Dermis blood vessel endothelial cell (primary cell): ENCODE data around the gene CTIF. TPM values are rescaled to one million over a fixed set of nuclear protein-coding genes. Genes with fewer than 3 reads are reported as not detected.

Source experiments
- DNase-seq: peaks from one replicate; pipeline ENCODE4 v3.0.0; 2010
- total RNA-seq: library from RNA; depleted of rRNA; stranded (reverse); fragments of >200 nt; gene quantifications from 2 replicates; pipeline ENCODE4 v1.2.3, GENCODE V29; 2014

CTIF gene
- total RNA-seq, 1 donor from 2014 or later, result 18.0 TPM

GRCh38 chr18:48791636-48792105, 252.8 kb downstream of the CTIF start:
- DNase-seq, result no peak

GRCh38 chr18:48792141-48792540, 253.3 kb downstream of the CTIF start:
- no peak for DNase-seq

DNA sequence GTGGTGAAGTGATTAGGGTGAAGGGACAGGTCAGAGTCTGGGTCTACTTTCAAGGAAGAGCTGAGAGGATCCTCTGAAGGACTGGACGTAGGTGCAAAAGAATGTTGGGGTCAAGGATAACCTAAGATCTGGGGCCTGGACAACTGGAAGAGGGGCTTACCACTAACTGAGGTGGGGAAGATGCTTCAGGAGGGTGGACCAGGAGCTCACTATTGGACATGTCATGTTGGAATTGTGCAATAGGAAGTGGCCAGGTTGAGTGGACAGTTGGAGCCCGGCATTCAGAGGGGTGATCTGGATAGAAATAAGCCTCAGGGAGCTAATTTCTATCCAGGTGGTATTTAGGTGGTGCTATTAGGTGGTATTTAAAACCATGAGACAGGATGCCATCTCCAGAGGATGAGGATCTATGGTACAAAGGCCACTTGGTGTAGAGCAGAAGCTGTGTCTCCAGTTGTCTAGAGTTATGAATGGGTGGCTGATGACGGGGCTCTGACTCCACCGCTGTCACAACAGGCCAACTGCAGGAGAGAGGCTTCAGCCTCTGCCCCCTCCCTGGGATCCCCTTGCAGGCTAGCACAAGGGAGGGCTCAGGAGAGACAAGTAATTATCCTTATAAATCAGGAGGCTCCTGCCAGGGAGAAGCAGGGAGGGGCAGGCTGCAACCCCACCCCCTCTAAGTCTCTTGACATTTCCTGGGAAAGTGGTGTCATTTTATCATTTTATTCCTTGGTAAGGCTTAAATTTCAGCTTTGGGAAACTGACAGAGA, 254.0 kb downstream of the CTIF start:
- no peak for DNase-seq

DNA sequence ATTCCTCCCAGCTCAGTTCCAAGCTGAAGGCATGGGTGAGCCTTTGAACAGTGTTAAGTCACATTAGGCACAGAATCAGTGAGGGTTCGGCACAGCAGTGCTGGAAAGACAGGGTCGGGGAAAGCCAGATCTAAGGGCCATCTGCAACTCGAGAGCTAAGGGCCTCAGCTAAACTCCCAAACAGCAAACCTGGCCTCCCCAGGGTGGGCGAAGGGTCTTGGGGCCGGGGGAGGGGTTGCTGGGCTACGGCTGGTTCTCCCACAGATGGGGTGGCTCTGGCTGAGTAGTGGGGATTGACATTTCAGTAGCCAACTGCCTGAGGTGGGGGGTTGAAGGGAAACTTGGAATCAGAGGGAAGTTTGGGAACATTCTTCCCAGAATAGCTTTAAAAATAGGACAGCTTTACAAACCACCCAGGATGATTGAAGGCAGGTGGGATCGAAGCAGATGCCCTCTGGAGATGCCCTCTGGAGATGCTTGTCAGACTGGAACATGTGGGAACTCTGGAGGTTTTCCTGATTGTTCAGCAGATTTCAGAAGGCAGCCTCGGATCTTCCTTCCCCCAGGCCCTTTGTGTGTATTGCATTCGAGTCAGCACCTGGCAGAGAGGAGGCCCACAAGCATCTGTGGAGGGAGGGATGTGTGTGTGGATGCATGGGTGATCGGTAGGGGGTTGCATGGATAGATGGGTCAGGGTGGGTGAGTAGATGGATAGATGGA, 255.6 kb downstream of the CTIF start:
- no peak for DNase-seq

DNA sequence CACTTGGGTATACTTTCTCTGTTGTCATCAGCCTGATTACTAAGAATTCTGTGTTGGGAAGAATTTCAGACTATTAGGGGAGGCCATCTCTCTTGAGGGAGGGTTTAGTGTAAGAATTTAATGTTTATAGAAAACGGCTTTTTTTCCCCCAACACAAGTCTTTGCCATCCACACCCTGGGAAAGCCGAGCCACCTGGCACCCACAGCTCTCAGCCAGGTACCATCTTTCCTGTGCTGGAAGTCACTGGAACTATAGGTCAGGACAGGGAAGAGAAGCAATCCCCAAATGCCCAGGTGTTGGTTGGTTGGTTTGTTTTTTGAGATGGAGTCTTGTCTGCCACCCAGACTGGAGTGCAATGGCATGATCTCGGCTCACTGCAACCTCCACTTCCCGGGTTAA, 256.9 kb downstream of the CTIF start:
- no peak for DNase-seq

GRCh38 chr18:48796491-48797205, 257.8 kb downstream of the CTIF start:
- no peak for DNase-seq

DNA sequence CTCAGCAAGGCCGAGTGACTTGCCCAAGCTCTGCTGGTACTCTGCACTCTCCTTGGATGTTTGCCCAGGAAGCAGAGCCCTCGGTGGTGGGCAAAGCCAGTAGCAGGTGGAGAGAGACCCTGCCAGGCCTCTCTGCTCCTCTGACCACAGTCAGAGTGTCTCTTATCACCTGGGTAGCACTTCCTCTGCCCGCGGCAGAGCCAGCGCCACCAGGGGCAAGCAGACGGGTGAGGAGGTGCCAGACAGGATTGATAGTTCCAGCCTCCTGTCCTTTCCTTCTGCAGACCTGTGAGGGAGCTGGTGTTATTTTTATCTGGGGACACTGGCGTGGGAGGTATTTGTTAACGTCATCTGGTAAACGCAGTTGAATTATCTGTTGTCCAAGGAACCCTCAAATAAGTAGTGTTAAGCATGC, 259.0 kb downstream of the CTIF start:
- no peak for DNase-seq

DNA sequence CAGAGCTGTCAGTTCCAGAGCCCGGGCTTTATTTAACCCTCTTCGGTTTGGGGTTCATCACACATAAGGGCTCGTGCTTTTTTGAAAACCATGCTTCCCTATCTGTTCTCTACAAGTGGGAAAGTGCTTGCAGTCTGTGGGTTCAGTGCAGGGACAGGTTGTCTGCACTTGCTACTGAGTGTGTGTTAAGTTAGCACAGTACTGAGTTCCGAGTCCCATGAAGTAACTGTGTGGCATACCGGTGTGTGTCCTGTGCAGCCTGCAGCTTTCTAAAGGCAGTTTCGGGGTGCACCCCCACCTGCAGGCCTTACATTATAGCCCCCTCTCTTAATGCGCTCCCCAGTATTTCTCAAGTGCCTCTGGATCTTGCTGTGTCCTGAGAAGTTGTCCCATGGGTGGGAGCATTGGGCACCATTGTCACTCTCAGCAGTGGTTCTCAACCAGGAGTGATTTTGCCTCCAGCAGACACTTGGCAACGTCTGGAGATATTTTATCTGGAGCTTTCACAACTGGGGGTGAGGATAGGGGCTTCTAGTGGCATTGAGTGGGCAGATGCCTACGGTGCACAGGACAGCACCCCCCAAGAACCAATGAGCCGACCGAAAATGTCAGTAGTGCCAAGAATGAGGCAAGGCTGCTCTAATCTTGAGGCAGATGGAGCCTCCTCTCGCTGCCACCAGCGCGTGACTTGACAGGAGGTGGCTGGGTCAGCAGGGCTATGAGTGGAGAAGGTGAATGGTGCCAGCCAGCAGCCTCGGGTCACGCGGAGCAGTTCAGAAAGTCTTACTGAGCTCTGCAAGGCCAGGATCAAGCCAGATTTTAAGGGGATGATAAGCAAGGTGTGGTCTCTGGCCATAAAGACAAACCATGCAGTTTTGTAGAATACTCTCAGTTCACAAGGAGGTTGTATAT, 259.8 kb downstream of the CTIF start:
- no peak for DNase-seq

DNA sequence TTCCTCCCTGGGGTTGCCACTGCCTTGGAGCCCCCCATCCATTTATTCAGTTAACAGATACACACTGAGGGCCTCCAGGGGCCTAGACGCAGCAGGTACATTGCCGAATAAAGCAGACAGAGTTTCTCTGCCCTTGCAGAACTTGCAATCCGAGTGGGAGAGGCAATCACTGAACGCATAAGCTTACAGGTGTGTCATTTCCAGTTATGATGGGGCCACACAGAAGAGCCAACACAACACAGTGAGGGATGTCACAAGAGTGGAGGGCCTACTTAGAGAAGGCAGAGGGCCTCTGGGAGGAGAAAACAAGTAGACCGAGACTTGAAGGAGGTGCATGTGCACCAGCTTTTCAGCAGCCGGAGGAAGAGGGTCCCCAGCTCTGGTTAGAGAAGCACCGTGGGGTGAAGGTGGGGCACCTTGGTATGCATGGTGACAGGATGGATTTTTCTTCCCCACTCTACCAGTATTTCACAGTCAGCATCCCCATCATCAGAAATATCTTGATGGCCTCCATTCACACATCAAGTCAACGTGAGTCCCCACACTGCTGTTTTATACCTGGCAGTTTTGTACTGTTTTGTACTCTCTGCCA, 261.0 kb downstream of the CTIF start:
- DNase-seq, result no peak

DNA sequence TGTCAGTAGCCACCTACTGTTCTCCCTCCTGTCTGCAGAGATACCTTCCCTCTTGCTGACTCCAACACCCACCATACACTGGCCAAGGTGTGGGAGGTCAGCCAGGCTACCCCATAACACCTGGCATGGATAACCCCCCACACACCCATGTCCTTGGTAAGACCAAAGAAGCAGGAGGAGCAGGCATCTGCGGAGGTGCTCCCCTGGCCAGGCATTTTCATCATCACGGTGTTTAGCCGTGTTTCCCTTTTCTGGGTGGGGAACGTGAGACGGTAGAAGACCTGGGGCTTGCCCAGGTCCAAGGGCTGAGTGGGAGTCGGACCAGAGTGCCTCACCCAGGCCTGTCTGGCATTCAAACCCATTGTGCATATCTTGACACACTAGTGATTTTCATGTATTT, 261.6 kb downstream of the CTIF start:
- no peak for DNase-seq

DNA sequence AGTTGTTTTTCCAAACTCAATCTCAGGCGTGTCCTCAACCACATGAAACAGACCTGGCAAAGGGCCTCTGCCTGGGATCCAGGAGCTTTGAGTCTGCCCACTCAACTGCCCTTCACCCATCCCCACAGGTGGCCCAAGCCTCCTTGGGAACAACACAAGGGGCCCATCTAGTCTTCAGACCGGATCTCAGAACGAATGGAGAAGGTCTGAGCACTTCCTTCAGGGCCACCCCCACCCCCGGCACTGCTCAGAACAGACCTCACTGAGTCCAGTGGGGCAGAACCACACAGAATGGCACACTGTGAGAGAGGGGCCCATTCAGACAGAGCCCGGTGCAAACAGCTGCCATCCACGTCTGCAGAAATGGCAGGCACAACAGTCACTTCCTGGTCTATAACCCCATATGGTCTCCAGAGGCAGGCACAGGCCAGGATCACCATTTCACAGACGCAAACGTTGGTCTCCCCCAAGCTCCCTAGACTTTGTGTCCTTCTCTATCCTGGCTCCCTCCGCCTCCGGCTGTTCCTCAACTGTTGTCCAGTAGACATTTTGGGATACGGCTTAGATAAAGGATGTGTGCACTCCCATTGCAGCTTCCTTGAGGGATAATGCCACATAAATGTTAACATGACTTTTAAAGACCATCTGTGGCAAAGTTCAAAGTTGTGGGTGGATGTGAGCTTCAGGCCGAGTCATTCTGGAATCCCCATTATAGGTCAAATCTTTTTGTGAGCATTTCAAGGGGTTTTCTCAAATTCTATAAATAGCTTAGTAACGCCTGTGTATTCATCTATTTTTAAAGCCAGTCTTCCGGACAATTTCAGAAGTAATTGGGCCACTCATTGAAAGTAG, 262.3 kb downstream of the CTIF start:
- no peak for DNase-seq

DNA sequence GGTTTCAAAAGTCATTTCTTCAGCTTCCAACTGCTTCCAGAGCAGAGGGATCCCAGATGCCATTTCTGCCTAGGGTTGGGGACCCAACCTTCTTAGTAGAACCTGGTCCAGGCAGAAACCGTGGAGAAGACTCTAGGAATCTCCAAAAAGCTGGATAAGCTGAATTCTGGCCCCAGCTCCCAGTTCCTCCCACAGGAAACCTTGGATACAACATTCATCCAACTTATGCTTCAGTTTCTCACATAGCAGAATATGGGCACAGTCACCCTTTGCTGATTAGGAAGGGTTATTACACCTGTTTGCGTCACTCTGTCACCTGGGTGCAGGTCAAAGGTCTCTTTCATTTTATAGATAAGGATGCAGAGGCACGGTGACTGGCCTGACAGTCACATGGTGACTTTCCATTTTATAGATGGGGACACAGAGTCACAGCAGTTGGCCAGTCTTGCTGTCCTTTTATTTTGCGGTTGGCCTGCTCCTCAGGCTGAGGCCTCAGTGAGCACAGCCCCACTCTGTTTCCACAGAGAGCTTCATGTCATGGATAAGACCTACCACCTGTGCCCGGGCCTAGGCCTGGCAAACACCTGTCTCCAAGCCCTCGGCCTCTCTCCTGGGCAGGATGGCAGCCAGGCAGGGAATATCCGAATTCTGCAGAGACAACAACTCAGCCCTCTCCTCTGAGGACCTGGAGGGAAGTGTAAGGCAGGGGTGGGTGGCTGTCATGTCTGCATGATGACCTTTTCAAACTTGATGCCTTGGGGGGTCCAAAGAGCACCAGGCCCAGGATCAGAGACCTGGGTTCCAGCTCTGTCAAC, 263.1 kb downstream of the CTIF start:
- DNase-seq, result no peak

- no peak for DNase-seq
Observed at GRCh38 chr18:48802543-48803290, 263.9 kb downstream of the CTIF start.

- DNase-seq, result no peak
Observed at GRCh38 chr18:48803518-48803917, 264.7 kb downstream of the CTIF start.

DNA sequence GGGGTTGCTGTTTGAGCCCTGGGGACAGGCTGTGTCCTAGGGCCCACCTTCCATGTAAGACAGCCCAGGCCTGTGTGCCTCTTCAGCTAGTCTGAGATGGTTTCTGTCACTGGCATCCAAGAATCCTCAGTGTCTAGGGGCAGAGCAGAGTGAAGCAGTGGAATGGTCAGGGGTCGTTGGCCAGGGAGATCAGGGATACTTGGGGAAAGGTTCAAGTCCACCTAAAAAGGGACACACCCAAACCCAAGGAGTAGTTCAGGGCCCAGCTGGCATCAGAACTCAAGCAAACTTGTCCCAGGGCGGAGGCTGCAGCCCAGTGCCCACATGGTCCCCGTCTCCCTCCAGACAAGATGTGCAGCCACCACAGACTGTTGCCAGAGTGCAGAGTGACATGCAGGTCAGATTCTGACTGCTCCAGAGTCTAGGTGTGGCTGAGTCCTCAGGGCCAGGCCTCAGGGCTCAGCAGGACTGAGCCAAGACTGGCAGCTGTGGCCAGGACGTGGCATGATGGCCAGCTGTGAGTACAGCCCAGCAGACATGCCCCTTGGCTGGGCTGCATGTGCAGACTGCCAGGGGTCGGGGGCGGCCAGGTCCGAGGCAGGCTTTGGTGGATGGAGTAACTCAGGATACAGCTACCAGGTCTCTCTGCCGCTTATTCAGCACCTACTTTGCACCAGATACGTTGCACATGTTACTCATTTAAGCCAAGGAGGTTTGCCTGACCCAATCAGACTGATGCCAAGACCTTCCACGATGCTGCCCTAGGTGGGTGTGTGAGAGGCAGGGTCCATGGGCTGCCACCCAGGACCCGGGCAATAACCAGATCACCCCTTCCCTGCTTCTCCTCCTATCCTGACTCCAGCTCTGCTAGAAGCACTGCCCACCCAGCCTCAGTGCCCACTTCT, 265.4 kb downstream of the CTIF start:
- DNase-seq, result no peak

DNA sequence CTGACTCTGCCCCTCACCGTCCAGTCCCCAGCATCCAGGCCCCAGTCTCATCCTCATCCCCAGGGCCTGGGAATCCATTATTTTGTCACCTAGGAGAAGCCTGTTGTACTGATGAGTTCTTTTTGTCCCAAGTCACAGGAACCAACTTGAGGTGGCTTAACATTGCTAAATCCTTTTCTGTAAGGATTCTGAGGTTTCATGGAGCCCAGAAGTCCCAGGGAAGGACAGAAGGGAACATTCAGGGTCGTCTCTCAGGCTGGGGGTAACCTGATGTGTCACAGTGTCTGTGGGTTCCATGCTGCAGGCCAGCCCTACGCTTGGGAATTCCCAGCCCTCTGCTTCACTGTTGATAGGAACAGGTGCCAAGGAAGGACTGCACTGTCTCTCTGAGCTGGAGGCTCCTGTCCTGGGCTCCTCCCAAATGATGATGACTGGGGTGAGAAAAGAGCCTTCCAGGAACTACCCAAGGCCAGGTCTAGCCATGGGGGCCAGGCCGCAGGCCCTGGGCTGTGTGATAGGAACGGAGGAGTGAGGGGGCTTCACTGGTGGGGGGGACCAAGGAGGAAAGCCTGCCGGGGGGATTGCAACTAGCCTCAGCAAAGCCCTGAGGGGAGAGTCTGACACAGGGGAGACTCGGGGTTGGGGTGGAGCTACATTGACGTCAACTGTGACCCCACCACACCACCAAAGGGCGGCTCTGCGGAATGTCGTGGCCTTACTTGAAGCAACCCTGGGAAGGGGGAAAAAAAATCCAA, 266.2 kb downstream of the CTIF start:
- DNase-seq, result no peak

DNA sequence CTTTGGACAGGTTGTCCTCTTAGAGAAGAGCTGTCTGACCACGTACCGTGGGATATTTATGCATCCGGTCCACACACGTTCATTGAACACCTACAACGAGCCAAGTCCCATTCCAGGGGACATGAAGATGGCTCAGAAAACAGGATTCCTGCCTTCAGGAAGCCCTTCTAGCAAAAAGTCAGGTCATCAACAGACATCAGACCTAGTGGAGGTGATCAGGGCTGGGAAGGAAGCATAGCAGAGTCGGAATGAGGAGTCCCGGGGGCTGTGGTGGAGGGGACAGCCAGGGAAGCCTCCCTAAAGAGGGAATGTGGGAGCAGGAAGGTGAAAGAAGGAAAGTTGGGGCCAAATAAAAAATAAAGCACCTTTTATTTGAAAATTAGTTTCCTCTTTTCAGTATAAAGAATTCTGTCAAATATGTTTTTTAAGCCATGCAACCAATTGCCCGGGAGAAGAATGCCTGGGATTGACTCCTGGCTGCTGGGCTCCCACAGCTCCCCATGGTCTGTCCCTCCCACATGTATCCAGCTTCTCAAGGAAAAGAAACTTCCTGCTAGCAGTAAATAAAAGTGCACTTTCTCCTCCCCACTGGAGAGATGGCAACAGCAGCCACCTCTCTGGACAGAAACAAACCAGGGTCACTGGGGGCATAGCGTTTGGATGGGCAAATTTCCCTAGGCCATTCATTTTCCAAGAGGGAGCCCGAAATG, 267.1 kb downstream of the CTIF start:
- no peak for DNase-seq
